Measurements from ENCODE around the gene ASS1.

- TF ChIP-seq CTCF (conservative IDR thresholded peaks at IDR 0.05 in 1 of 2, IDR thresholded peaks at IDR 0.05 in 1 of 2; ENCODE audit: low read depth in 1 of 2, low read length in 2 of 2), result no peak
- TF ChIP-seq EZH2 (IDR thresholded peaks at IDR 0.05; ENCODE audit: low read length, missing control alignments), result no peak
Observed at GRCh38 chr9:130426467-130426773, 18.3 kb upstream of the ASS1 start.

Measured in fibroblast of lung (primary cell).